HepG2 (cell line): ENCODE data around the gene SLC1A5. TPM values are rescaled to one million over a fixed set of nuclear protein-coding genes. Genes with fewer than 3 reads are reported as not detected.

ENCODE experiments used
- ARID5B ChIP-seq: IDR thresholded peaks from 2 replicates; pipeline ENCODE4 v1.4.0; 2020; ENCODE audit warnings: mild to moderate bottlenecking, missing genetic modification reagents
- ARNT ChIP-seq: fragments of 450-650 bp; IDR thresholded peaks from 2 replicates; pipeline ENCODE4 v1.6.1; 2017
- ARNTL ChIP-seq: sonication (generic); formaldehyde crosslinking; IDR thresholded peaks from 2 replicates; pipeline ENCODE4 v1.4.0; 2020; ENCODE audit warnings: mild to moderate bottlenecking, missing genetic modification reagents
- IRF2 ChIP-seq: IDR thresholded peaks from 2 replicates; pipeline ENCODE4 v1.6.1; 2018; ENCODE audit warnings: missing genetic modification reagents, missing compliant biosample characterization
- MAZ ChIP-seq, 2 experiments: sonication (generic) in 1 of 2; formaldehyde crosslinking in 1 of 2; IDR thresholded peaks; 2 replicates each; pipeline versions ENCODE4 v1.5.0 to v1.6.1; 2012 to 2020; ENCODE audit warnings: low read depth in 2 of 2, mild to moderate bottlenecking in 2 of 2, borderline replicate concordance in 1 of 2, improper control_type of control experiment in 1 of 2, low read length in 1 of 2, missing genetic modification reagents in 1 of 2, moderate library complexity in 1 of 2
- MEIS1 ChIP-seq: sonication (generic); formaldehyde crosslinking; IDR thresholded peaks from 2 replicates; pipeline ENCODE4 v1.9.0; 2021; ENCODE audit warnings: mild to moderate bottlenecking, missing genetic modification reagents, moderate library complexity, borderline replicate concordance
- RBAK ChIP-seq: sonication (generic); formaldehyde crosslinking; IDR thresholded peaks from 2 replicates; pipeline ENCODE4 v1.5.1; 2020; ENCODE audit warnings: mild to moderate bottlenecking, missing genetic modification reagents
- ZNF317 ChIP-seq: sonication (generic); formaldehyde crosslinking; IDR thresholded peaks from 2 replicates; pipeline ENCODE4 v1.5.0; 2020; ENCODE audit warnings: mild to moderate bottlenecking, missing genetic modification reagents
- ZNF431 ChIP-seq: sonication (generic); formaldehyde crosslinking; IDR thresholded peaks from 2 replicates; pipeline ENCODE4 v1.9.0; 2022; ENCODE audit warnings: missing genetic modification reagents, low read depth, mild to moderate bottlenecking, borderline replicate concordance
- ZNF687 ChIP-seq: sonication (generic); formaldehyde crosslinking; IDR thresholded peaks from 2 replicates; pipeline ENCODE4 v1.5.1; 2020; ENCODE audit warnings: mild to moderate bottlenecking, missing genetic modification reagents, moderate library complexity
- ZNF776 ChIP-seq: sonication (generic); formaldehyde crosslinking; IDR thresholded peaks from 2 replicates; pipeline ENCODE4 v1.4.0; 2020; ENCODE audit warnings: mild to moderate bottlenecking, missing genetic modification reagents
- polyA plus RNA-seq, 8 experiments: library from polyadenylated mRNA; depleted of rRNA in 3 of 8; stranded (reverse) in 7 of 8; unstranded in 1 of 8; fragments of >200 nt; fragmentation: Illumina TruSeq in 4 of 8; extraction: Trizol in 4 of 8; gene quantifications; 2 replicates each; pipeline versions ENCODE4 v1.2.1 to v1.2.3, GENCODE V29; 2011 to 2016; ENCODE audit warnings: low read depth in 4 of 8, missing spikeins in 1 of 8, mixed read lengths in 1 of 8; ENCODE audit not compliant: insufficient read depth in 1 of 8
- total RNA-seq, 5 experiments: library from RNA; depleted of rRNA; stranded (reverse); fragments of >200 nt; fragmentation: Illumina TruSeq; extraction: Trizol; gene quantifications; 2 replicates each; pipeline ENCODE4 v1.2.3, GENCODE V29; 2016; ENCODE audit warnings: low read depth in 1 of 5
- TF ChIP-seq, protein P1 (sequence below): sonication (generic); formaldehyde crosslinking; IDR thresholded peaks from 2 replicates; pipeline ENCODE4 v1.5.0; 2020; ENCODE audit warnings: mild to moderate bottlenecking, missing genetic modification reagents, borderline replicate concordance

The SLC1A5 gene
- total and polyA plus RNA-seq, 2 of the 13 experiments (the other 11 are each of a cell fraction or from before 2014, with no cell fraction given): 120 to 159 TPM

- TF ChIP-seq ZNF687 (CRISPR knock-in tag): peak; percentile 53
- 0 out of 2 replicates have a peak, but pooled peaks have one; percentile 66 for TF ChIP-seq MEIS1 (CRISPR knock-in tag)
- 0 out of 2 replicates have a peak, but pooled peaks have one; percentile 40 for TF ChIP-seq ARNTL (CRISPR knock-in tag)
- no peak for TF ChIP-seq MAZ (IDR thresholded peaks at IDR 0.05; ENCODE audit: borderline replicate concordance, low read depth, low read length)
- TF ChIP-seq MAZ (CRISPR knock-in tag; IDR thresholded peaks at IDR 0.05; ENCODE audit: low read depth): 0 out of 2 replicates have a peak, but pooled peaks have one; percentile 18
- no peak for TF ChIP-seq ZNF317
- TF ChIP-seq, protein P1, sequence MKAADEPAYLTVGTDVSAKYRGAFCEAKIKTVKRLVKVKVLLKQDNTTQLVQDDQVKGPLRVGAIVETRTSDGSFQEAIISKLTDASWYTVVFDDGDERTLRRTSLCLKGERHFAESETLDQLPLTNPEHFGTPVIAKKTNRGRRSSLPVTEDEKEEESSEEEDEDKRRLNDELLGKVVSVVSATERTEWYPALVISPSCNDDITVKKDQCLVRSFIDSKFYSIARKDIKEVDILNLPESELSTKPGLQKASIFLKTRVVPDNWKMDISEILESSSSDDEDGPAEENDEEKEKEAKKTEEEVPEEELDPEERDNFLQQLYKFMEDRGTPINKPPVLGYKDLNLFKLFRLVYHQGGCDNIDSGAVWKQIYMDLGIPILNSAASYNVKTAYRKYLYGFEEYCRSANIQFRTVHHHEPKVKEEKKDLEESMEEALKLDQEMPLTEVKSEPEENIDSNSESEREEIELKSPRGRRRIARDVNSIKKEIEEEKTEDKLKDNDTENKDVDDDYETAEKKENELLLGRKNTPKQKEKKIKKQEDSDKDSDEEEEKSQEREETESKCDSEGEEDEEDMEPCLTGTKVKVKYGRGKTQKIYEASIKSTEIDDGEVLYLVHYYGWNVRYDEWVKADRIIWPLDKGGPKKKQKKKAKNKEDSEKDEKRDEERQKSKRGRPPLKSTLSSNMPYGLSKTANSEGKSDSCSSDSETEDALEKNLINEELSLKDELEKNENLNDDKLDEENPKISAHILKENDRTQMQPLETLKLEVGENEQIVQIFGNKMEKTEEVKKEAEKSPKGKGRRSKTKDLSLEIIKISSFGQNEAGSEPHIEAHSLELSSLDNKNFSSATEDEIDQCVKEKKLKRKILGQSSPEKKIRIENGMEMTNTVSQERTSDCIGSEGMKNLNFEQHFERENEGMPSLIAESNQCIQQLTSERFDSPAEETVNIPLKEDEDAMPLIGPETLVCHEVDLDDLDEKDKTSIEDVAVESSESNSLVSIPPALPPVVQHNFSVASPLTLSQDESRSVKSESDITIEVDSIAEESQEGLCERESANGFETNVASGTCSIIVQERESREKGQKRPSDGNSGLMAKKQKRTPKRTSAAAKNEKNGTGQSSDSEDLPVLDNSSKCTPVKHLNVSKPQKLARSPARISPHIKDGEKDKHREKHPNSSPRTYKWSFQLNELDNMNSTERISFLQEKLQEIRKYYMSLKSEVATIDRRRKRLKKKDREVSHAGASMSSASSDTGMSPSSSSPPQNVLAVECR: peak; percentile 44
- TF ChIP-seq RBAK: no peak
- TF ChIP-seq ARID5B (CRISPR knock-in tag): no peak
- TF ChIP-seq ZNF776 (CRISPR knock-in tag): peak; percentile 58; the same call in 1 of the 2 replicates
- TF ChIP-seq IRF2 (CRISPR knock-in tag): no peak
- TF ChIP-seq ARNT: no peak
- TF ChIP-seq ZNF431 (CRISPR knock-in tag): peak; percentile 38; the same call in 1 of the 2 replicates
Observed at GRCh38 chr19:46745521-46746280, 42.7 kb downstream of the SLC1A5 start, which contains the start of gene FKRP (continued).
